ENCODE measurements around the gene CFAP119.

DNA sequence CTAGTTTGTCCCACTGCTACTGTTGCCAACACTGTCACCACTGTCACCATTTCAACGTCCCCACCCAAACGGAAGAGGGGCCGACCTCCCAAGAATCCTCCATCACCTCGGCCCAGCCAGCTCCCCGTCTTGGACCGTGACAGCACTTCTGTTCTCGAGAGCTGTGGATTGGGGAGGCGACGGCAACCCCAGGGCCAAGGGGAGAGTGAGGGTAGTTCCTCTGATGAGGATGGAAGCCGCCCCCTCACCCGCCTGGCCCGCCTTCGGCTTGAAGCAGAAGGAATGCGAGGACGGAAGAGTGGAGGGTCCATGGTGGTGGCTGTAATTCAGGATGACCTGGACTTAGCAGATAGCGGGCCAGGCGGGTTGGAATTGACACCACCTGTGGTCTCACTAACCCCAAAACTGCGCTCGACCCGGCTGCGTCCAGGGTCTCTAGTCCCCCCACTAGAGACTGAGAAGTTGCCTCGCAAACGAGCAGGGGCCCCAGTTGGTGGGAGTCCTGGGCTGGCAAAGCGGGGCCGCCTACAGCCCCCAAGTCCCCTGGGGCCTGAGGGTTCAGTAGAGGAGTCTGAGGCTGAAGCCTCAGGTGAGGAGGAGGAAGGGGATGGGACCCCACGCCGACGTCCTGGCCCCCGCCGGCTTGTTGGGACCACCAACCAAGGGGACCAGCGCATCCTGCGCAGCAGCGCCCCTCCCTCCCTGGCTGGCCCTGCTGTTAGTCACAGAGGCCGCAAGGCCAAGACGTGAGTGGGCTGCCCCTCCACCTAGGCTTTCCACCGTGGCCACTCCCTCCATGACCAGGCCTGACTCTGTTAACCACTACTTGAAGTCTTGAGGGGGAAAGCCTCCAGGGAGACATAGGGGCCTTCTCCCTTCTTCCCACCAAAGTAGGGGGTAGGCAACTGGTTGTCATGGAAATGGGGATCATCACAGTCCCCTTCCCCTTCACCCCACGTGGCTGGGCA is 22.6 kb downstream of the CFAP119 start:
- TF ChIP-seq, protein P1, sequence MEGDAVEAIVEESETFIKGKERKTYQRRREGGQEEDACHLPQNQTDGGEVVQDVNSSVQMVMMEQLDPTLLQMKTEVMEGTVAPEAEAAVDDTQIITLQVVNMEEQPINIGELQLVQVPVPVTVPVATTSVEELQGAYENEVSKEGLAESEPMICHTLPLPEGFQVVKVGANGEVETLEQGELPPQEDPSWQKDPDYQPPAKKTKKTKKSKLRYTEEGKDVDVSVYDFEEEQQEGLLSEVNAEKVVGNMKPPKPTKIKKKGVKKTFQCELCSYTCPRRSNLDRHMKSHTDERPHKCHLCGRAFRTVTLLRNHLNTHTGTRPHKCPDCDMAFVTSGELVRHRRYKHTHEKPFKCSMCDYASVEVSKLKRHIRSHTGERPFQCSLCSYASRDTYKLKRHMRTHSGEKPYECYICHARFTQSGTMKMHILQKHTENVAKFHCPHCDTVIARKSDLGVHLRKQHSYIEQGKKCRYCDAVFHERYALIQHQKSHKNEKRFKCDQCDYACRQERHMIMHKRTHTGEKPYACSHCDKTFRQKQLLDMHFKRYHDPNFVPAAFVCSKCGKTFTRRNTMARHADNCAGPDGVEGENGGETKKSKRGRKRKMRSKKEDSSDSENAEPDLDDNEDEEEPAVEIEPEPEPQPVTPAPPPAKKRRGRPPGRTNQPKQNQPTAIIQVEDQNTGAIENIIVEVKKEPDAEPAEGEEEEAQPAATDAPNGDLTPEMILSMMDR (IDR thresholded peaks at IDR 0.05) = no peak
- TF ChIP-seq POLR2A (IDR thresholded peaks at IDR 0.05) = no peak
